Chondrocyte (in vitro differentiated cells): ENCODE data around the gene ZNF853. TPM values are rescaled to one million over a fixed set of nuclear protein-coding genes. Genes with fewer than 3 reads are reported as not detected.
A peak's percentile ranks its signal among the peaks of the same experiment; 100 is the strongest.

Experiments used
- DNase-seq: peaks from one replicate; pipeline ENCODE4 v3.0.0; 2021; ENCODE audit warnings: mixed read lengths, low spot score
- H3K27ac Mint-ChIP-seq: one replicate; pipeline ENCODE4 v1.8.0; 2021; ENCODE audit warnings: mild to moderate bottlenecking, moderate library complexity, mixed read lengths; ENCODE audit not compliant: unreplicated experiment
- H3K27me3 Mint-ChIP-seq: 2 replicates; pipeline ENCODE4 v1.8.0; 2021; ENCODE audit warnings: low read depth, mixed read lengths
- H3K36me3 Mint-ChIP-seq: 2 replicates; pipeline ENCODE4 v1.8.0; 2021; ENCODE audit warnings: low read depth, mixed read lengths
- H3K4me1 Mint-ChIP-seq: 2 replicates; pipeline ENCODE4 v1.8.0; 2021; ENCODE audit warnings: low read depth, mild to moderate bottlenecking, mixed read lengths
- H3K4me3 Mint-ChIP-seq: one replicate; pipeline ENCODE4 v1.8.0; 2021; ENCODE audit warnings: mild to moderate bottlenecking, moderate library complexity, mixed read lengths; ENCODE audit not compliant: unreplicated experiment
- H3K9me3 Mint-ChIP-seq: 2 replicates; pipeline ENCODE4 v1.8.0; 2021; ENCODE audit warnings: low read depth, mixed read lengths
- CTCF ChIP-seq: fragments of 200-600 bp; sonication (generic); IDR thresholded peaks from 2 replicates; pipeline ENCODE4 v1.5.0; 2021; ENCODE audit warnings: antibody characterized with exemption, mild to moderate bottlenecking, moderate library complexity
- long read RNA-seq: library from polyadenylated mRNA; stranded (forward); transcript quantifications from one replicate; pipeline ENCODE4 v2.0.0, GENCODE V29; 2021
- total RNA-seq: library from RNA; stranded (reverse); gene quantifications from 3 replicates; pipeline ENCODE4 v1.2.1, GENCODE V29; 2021

The ZNF853 gene
- total RNA-seq, result 13.4 to 16.2 TPM (median 15.1 TPM) in 3 replicates
- long read RNA-seq, transcript ZNF853-201 (3 exons, 3,857 nt), result major isoform, 39 of 111 reads
- long read RNA-seq, partial matches to known transcripts, result 8 of 111 reads
- long read RNA-seq, other reads (novel, unspliced or antisense), result 64 of 111 reads

- peaks cover 9% of the 10 kb centered on the region for H3K4me1 Mint-ChIP-seq
- no peaks in the 10 kb centered on the region for H3K9me3 Mint-ChIP-seq
- peaks cover 3% of the 10 kb centered on the region for H3K36me3 Mint-ChIP-seq
- no peaks in the 10 kb centered on the region for H3K27me3 Mint-ChIP-seq
- H3K27ac Mint-ChIP-seq, result no peak within 1 kb of the TSS
- H3K4me3 Mint-ChIP-seq, result peak within 1 kb of the TSS; percentile 67
- TF ChIP-seq CTCF, result peak; percentile 20
- DNase-seq, result no peak
Measured at GRCh38 chr7:6614953-6615722, at the start of gene ZNF853. TSS of gene ZNF853 (plus strand) at chr7:6615610. CDS start at chr7:6616175, 565 bp downstream.

- no peak for DNase-seq
- Mint-ChIP-seq H3K27ac (no peak overlapping the region), H3K4me3 (no peak overlapping the region), H3K4me1 (no peaks in the 10 kb centered on the region), H3K9me3 (no peaks in the 10 kb centered on the region), H3K27me3 (peaks cover 5% of the 10 kb centered on the region), H3K36me3 (no peaks in the 10 kb centered on the region)
- no peak for TF ChIP-seq CTCF
Measured at GRCh38 chr7:6565655-6566054, 49.8 kb upstream of the ZNF853 start.

GRCh38 chr7:6567886-6568285, 47.5 kb upstream of the ZNF853 start:
- H3K9me3 Mint-ChIP-seq, result no peaks in the 10 kb centered on the region
- no peak for TF ChIP-seq CTCF
- H3K27ac Mint-ChIP-seq, result no peak overlapping the region
- DNase-seq, result no peak
- H3K27me3 Mint-ChIP-seq, result peaks cover 5% of the 10 kb centered on the region
- H3K4me3 Mint-ChIP-seq, result no peak overlapping the region
- H3K36me3 Mint-ChIP-seq, result no peaks in the 10 kb centered on the region
- no peaks in the 10 kb centered on the region for H3K4me1 Mint-ChIP-seq

GRCh38 chr7:6571160-6571779, 44.1 kb upstream of the ZNF853 start:
- Mint-ChIP-seq H3K27ac (no peak overlapping the region), H3K4me3 (no peak overlapping the region), H3K9me3 (no peaks in the 10 kb centered on the region), H3K27me3 (no peaks in the 10 kb centered on the region), H3K4me1 (no peaks in the 10 kb centered on the region), H3K36me3 (no peaks in the 10 kb centered on the region)
- TF ChIP-seq CTCF, result no peak
- no peak for DNase-seq

GRCh38 chr7:6575281-6576023, 40.0 kb upstream of the ZNF853 start:
- Mint-ChIP-seq H3K4me3 (peak overlapping the region; percentile 60), H3K9me3 (no peaks in the 10 kb centered on the region), H3K4me1 (peaks cover 16% of the 10 kb centered on the region), H3K27me3 (no peaks in the 10 kb centered on the region), H3K36me3 (peaks cover 2% of the 10 kb centered on the region), H3K27ac (no peak overlapping the region)
- TF ChIP-seq CTCF, result no peak
- no peak for DNase-seq
